ENCODE measurements around the gene DDX56.
"Not testable (repeated sequence)": the region's sequence is repeated elsewhere in the genome, so short reads cannot be mapped to it uniquely, and the experiment has no call there.

DDX56 gene

GRCh38 chr7:44573464-44574286 lies at the start of gene DDX56:
TSS of gene DDX56 (minus strand) at chr7:44573908. CDS start at chr7:44573895, 13 bp downstream.
- peak; percentile 86 for DNase-seq

- DNase-seq, result no peak
Measured at GRCh38 chr7:44622342-44623151, 48.8 kb upstream of the DDX56 start.

GRCh38 chr7:44621750-44622103 lies 48.0 kb upstream of the DDX56 start:
- DNase-seq, result no peak

- DNase-seq, result no peak
Measured at GRCh38 chr7:44621034-44621749, 47.5 kb upstream of the DDX56 start.

- DNase-seq, result no peak
Measured at GRCh38 chr7:44618753-44619152, 45.0 kb upstream of the DDX56 start.

- no peak for DNase-seq
Measured at GRCh38 chr7:44618045-44618444, 44.3 kb upstream of the DDX56 start.

GRCh38 chr7:44617225-44617890 lies 43.6 kb upstream of the DDX56 start:
- DNase-seq, result no peak

- no peak for DNase-seq
Measured at GRCh38 chr7:44616545-44616944, 42.8 kb upstream of the DDX56 start.

- no peak for DNase-seq
Measured at GRCh38 chr7:44615793-44616192, 42.1 kb upstream of the DDX56 start.

GRCh38 chr7:44615149-44615611 lies 41.5 kb upstream of the DDX56 start:
- DNase-seq, result no peak

- DNase-seq, result no peak
Measured at GRCh38 chr7:44609829-44610228, 36.1 kb upstream of the DDX56 start.

- DNase-seq, result no peak
Measured at GRCh38 chr7:44608916-44609648, 35.4 kb upstream of the DDX56 start.

- no peak for DNase-seq
Measured at GRCh38 chr7:44607141-44608068, 33.7 kb upstream of the DDX56 start.

- peak; percentile 99 for DNase-seq
Measured at GRCh38 chr7:44606341-44607140, 32.8 kb upstream of the DDX56 start, which contains the start of gene OGDH. TSS of gene OGDH (plus strand) at chr7:44606627. CDS start at chr7:44624344, 17,717 bp downstream.

- no peak for DNase-seq
Measured at GRCh38 chr7:44604941-44605340, 31.2 kb upstream of the DDX56 start.

- no peak for DNase-seq
Measured at GRCh38 chr7:44603193-44603592, 29.5 kb upstream of the DDX56 start.

- no peak for DNase-seq
Measured at GRCh38 chr7:44602576-44602910, 28.8 kb upstream of the DDX56 start.

- no peak for DNase-seq
Measured at GRCh38 chr7:44599222-44599621, 25.5 kb upstream of the DDX56 start.

- DNase-seq, result not testable (repeated sequence)
Measured at GRCh38 chr7:44597181-44597580, 23.5 kb upstream of the DDX56 start.

Data from activated CD4-positive, alpha-beta T cell treated with anti-CD3 and anti-CD28 coated beads for 1 hour (primary cell).